Measurements from ENCODE around the gene THRSP.

THRSP gene

DNA sequence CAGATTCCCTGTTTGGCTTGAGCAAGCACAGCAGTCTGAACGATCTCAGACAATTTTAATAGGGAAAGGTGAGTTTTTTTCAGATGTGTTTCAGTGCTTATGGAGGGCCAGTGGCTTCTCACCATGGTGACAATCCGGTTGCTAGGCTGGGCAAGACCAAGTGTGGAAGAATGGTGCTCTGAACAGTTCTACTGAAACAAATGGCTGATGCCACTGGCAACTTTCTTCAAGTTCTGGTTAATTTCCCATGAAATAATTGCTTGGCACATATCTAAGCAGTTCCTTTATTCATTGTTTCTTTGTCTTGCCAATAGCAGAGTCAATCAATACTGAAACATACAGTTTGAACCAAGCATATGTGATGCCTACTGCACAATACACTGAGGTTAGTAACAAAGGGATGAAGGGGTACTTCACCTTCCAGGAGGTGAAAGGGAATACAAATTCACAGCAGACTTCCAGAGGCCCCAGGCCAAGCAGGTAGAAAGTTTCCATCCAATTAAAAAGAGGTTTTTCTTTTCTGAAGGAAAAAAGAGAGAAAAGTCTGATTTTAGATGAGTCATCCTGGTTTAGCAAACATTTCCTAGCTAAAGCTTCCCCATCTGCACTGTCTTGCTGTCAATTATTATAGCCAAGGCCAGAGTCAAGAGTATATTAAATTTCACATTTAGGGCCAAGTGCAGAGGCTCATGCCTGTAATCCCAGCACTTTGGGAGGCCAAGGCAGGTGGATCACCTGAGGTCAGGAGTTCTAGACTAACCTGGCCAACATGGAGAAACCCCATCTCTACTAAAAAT, 37.2 kb downstream of the THRSP start:
- Histone ChIP-seq H2BK12ac (ENCODE audit: low read length in 2 of 2) (no peak overlapping the region), H3K27me3 (ENCODE audit: control insufficient read depth in 1 of 2, insufficient read depth in 1 of 2, low read length in 2 of 2) (no peaks in the 10 kb centered on the region), H3K4me1 (ENCODE audit: control insufficient read depth, insufficient read depth, low read depth, low read length) (peaks cover 2% of the 10 kb centered on the region), H3K18ac (ENCODE audit: low read depth in 1 of 2, low read length in 2 of 2) (no peak overlapping the region), H2BK15ac (ENCODE audit: low read depth, poor library complexity, severe bottlenecking) (no peak overlapping the region), H3K4ac (ENCODE audit: low read depth in 1 of 2, low read length in 2 of 2) (no peak overlapping the region), H3K4me3 (ENCODE audit: insufficient read depth in 1 of 2, low read depth in 1 of 2, low read length in 2 of 2) (no peak overlapping the region), H2BK5ac (ENCODE audit: low read depth, low read length, poor library complexity, severe bottlenecking) (no peak overlapping the region), H4K91ac (ENCODE audit: low read length) (no peak overlapping the region), H3K9ac (ENCODE audit: low read length) (no peak overlapping the region), H3K14ac (ENCODE audit: low read length in 2 of 2) (no peak overlapping the region), H2BK120ac (ENCODE audit: low read depth, low read length) (no peak overlapping the region), H3K36me3 (ENCODE audit: control insufficient read depth in 1 of 2, insufficient read depth in 2 of 2, low read depth in 1 of 2, low read length in 2 of 2) (peaks cover 10 to 55% of the 10 kb centered on the region in 2 experiments), H2AFZ (ENCODE audit: low read depth, low read length) (no peak overlapping the region), H2AK5ac (ENCODE audit: low read length, severe bottlenecking) (peak overlapping the region; percentile 62), H3K9me3 (ENCODE audit: control insufficient read depth, low read length) (no peaks in the 10 kb centered on the region), H3K4me2 (ENCODE audit: low read length, poor library complexity, severe bottlenecking) (no peak overlapping the region), H4K8ac (ENCODE audit: low read length) (no peak overlapping the region), H3K79me1 (replicated peaks; ENCODE audit: low read length, poor library complexity, severe bottlenecking) (no peaks in the 10 kb centered on the region), H3K27ac (ENCODE audit: low read length, poor library complexity, severe bottlenecking) (peak overlapping the region; percentile 45), H3K23ac (ENCODE audit: low read length in 2 of 2) (no peak overlapping the region)
- DNase-seq, result no peak
- 100% methylated on average over 2 of the region's 2 CpGs for WGBS

DNA sequence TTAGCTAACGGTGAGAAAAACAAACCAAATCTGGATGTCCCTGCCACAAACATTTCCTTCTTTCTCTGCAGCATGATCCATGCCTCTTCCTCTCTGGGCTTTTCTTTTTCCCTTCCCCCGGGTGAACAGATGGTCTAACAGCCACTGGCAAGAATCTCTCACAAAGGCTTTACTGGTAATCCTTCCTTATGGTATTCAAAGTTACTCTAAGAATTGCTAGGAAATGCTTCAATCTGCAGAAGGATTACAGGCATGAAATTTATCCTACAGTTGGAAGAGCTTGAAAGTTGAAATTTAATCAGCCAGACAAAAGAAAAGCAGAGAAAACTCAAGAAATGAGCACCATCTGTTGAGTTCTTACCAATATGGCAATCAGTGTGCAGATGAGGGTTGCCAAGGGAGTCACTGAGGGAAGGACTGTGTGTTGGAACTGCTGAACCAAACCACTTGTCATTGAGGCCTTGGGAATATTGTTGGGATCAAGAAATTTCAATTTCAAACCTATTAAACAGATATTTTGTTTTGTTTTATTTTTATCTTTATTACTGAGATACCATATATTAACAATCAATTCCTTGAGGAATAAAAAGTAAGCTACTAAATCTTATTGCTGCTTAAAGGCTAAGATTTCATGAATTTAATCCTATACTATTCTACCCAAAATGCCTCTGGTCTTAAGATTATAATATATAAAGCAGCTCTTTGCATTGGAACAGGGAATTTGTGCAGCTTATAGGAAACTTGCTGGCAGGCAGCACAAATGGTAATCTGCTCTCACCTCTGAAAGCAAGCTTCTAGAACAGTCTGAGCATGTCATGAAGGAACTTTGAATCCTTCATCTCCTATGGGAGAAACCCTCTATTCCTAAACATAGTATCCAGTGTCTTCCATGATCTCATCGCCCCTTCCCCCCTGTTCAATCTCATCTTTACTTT, 45.7 kb downstream of the THRSP start:
- H3K9me3 ChIP-seq (ENCODE audit: control insufficient read depth, low read length), result no peaks in the 10 kb centered on the region
- no peak overlapping the region for H2BK5ac ChIP-seq (ENCODE audit: low read depth, low read length, poor library complexity, severe bottlenecking)
- H4K91ac ChIP-seq (ENCODE audit: low read length), result no peak overlapping the region
- H3K4ac ChIP-seq (ENCODE audit: low read depth in 1 of 2, low read length in 2 of 2), result no peak overlapping the region
- H2BK12ac ChIP-seq (ENCODE audit: low read length in 2 of 2), result no peak overlapping the region
- no peak overlapping the region for H3K9ac ChIP-seq (ENCODE audit: low read length)
- H3K4me2 ChIP-seq (ENCODE audit: low read length, poor library complexity, severe bottlenecking), result no peak overlapping the region
- H2AFZ ChIP-seq (ENCODE audit: low read depth, low read length), result no peak overlapping the region
- no peaks in the 10 kb centered on the region for H3K27me3 ChIP-seq (ENCODE audit: control insufficient read depth in 1 of 2, insufficient read depth in 1 of 2, low read length in 2 of 2)
- H4K8ac ChIP-seq (ENCODE audit: low read length), result no peak overlapping the region
- H3K4me1 ChIP-seq (ENCODE audit: control insufficient read depth, insufficient read depth, low read depth, low read length), result no peaks in the 10 kb centered on the region
- peaks cover 2% of the 10 kb centered on the region for H3K79me1 ChIP-seq (replicated peaks; ENCODE audit: low read length, poor library complexity, severe bottlenecking)
- H2BK15ac ChIP-seq (ENCODE audit: low read depth, poor library complexity, severe bottlenecking), result no peak overlapping the region
- no peak for DNase-seq
- H3K18ac ChIP-seq (ENCODE audit: low read depth in 1 of 2, low read length in 2 of 2), result no peak overlapping the region
- no peak overlapping the region for H3K14ac ChIP-seq (ENCODE audit: low read length in 2 of 2)
- H3K36me3 ChIP-seq (ENCODE audit: control insufficient read depth in 1 of 2, insufficient read depth in 2 of 2, low read depth in 1 of 2, low read length in 2 of 2), result peaks cover 3 to 55% of the 10 kb centered on the region in 2 experiments
- H3K23ac ChIP-seq (ENCODE audit: low read length in 2 of 2), result no peak overlapping the region
- WGBS, result 86% methylated on average over 3 of the region's 3 CpGs
- H3K4me3 ChIP-seq (ENCODE audit: insufficient read depth in 1 of 2, low read depth in 1 of 2, low read length in 2 of 2), result no peak overlapping the region
- no peak overlapping the region for H2AK5ac ChIP-seq (ENCODE audit: low read length, severe bottlenecking)
- H3K27ac ChIP-seq (ENCODE audit: low read length, poor library complexity, severe bottlenecking), result no peak overlapping the region
- H2BK120ac ChIP-seq (ENCODE audit: low read depth, low read length), result no peak overlapping the region

DNA sequence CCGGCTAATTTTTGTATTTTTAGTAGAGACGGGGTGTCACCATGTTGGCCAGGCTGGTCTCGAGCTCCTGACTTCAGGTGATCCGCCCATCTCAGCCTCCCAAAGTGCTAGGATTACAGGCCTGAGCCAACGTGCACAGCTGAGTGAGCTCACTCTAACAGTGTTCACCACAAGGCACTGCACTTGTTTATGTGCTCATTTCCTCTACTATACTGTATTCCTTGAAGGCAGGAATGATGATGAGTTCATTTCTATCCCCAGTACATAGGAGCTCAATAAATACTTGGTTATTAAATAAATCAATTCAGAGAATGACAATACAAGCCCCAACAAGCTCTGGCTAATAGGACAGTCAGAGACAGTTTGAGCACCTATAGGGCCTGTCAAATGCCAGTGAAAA, 46.7 kb downstream of the THRSP start:
- Histone ChIP-seq H3K79me1 (replicated peaks; ENCODE audit: low read length, poor library complexity, severe bottlenecking) (peaks cover 2% of the 10 kb centered on the region), H2BK15ac (ENCODE audit: low read depth, poor library complexity, severe bottlenecking) (no peak overlapping the region), H2BK12ac (ENCODE audit: low read length in 2 of 2) (no peak overlapping the region), H3K9ac (ENCODE audit: low read length) (no peak overlapping the region), H3K27ac (ENCODE audit: low read length, poor library complexity, severe bottlenecking) (no peak overlapping the region), H3K9me3 (ENCODE audit: control insufficient read depth, low read length) (no peaks in the 10 kb centered on the region), H3K14ac (ENCODE audit: low read length in 2 of 2) (no peak overlapping the region), H3K4me2 (ENCODE audit: low read length, poor library complexity, severe bottlenecking) (no peak overlapping the region), H3K4ac (ENCODE audit: low read depth in 1 of 2, low read length in 2 of 2) (no peak overlapping the region), H2AFZ (ENCODE audit: low read depth, low read length) (no peak overlapping the region), H3K18ac (ENCODE audit: low read depth in 1 of 2, low read length in 2 of 2) (no peak overlapping the region), H3K4me1 (ENCODE audit: control insufficient read depth, insufficient read depth, low read depth, low read length) (no peaks in the 10 kb centered on the region), H3K36me3 (ENCODE audit: control insufficient read depth in 1 of 2, insufficient read depth in 2 of 2, low read depth in 1 of 2, low read length in 2 of 2) (peaks cover 3 to 54% of the 10 kb centered on the region in 2 experiments), H2BK5ac (ENCODE audit: low read depth, low read length, poor library complexity, severe bottlenecking) (no peak overlapping the region), H3K27me3 (ENCODE audit: control insufficient read depth in 1 of 2, insufficient read depth in 1 of 2, low read length in 2 of 2) (no peaks in the 10 kb centered on the region), H4K91ac (ENCODE audit: low read length) (no peak overlapping the region), H3K4me3 (ENCODE audit: insufficient read depth in 1 of 2, low read depth in 1 of 2, low read length in 2 of 2) (no peak overlapping the region), H2AK5ac (ENCODE audit: low read length, severe bottlenecking) (no peak overlapping the region), H4K8ac (ENCODE audit: low read length) (no peak overlapping the region), H2BK120ac (ENCODE audit: low read depth, low read length) (no peak overlapping the region), H3K23ac (ENCODE audit: low read length in 2 of 2) (no peak overlapping the region)
- 95% methylated on average over 4 of the region's 5 CpGs for WGBS
- no peak for DNase-seq

DNA sequence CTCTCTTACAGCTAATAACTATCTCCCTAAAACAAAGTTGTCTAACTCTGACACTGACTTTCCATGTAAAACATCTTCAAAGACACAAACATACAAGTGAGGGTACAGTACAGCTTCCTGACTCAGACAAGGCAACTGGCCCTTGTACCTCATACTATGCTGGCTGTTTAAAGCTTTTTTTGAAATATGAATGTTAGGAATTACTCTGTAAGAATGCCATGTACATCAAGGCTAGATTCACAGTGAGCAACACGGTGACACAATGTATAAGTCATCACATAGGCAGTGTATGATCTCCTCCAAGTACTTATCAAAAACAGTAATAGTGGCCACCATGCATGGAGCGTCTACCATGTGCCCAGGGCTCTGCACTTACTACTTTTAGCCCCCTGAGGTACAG, 47.2 kb downstream of the THRSP start:
- Histone ChIP-seq H2AK5ac (ENCODE audit: low read length, severe bottlenecking) (no peak overlapping the region), H3K23ac (ENCODE audit: low read length in 2 of 2) (no peak overlapping the region), H2AFZ (ENCODE audit: low read depth, low read length) (no peak overlapping the region), H3K9me3 (ENCODE audit: control insufficient read depth, low read length) (no peaks in the 10 kb centered on the region), H3K27ac (ENCODE audit: low read length, poor library complexity, severe bottlenecking) (no peak overlapping the region), H2BK15ac (ENCODE audit: low read depth, poor library complexity, severe bottlenecking) (no peak overlapping the region), H3K4me1 (ENCODE audit: control insufficient read depth, insufficient read depth, low read depth, low read length) (no peaks in the 10 kb centered on the region), H2BK12ac (ENCODE audit: low read length in 2 of 2) (no peak overlapping the region), H2BK120ac (ENCODE audit: low read depth, low read length) (no peak overlapping the region), H3K4me3 (ENCODE audit: insufficient read depth in 1 of 2, low read depth in 1 of 2, low read length in 2 of 2) (no peak overlapping the region), H4K8ac (ENCODE audit: low read length) (no peak overlapping the region), H3K27me3 (ENCODE audit: control insufficient read depth in 1 of 2, insufficient read depth in 1 of 2, low read length in 2 of 2) (no peaks in the 10 kb centered on the region), H3K9ac (ENCODE audit: low read length) (no peak overlapping the region), H3K4me2 (ENCODE audit: low read length, poor library complexity, severe bottlenecking) (no peak overlapping the region), H3K36me3 (ENCODE audit: control insufficient read depth in 1 of 2, insufficient read depth in 2 of 2, low read depth in 1 of 2, low read length in 2 of 2) (peaks cover 3 to 54% of the 10 kb centered on the region in 2 experiments), H3K79me1 (replicated peaks; ENCODE audit: low read length, poor library complexity, severe bottlenecking) (peaks cover 2% of the 10 kb centered on the region), H4K91ac (ENCODE audit: low read length) (no peak overlapping the region), H2BK5ac (ENCODE audit: low read depth, low read length, poor library complexity, severe bottlenecking) (no peak overlapping the region), H3K18ac (ENCODE audit: low read depth in 1 of 2, low read length in 2 of 2) (no peak overlapping the region), H3K14ac (ENCODE audit: low read length in 2 of 2) (no peak overlapping the region), H3K4ac (ENCODE audit: low read depth in 1 of 2, low read length in 2 of 2) (no peak overlapping the region)
- WGBS, result 98% methylated on average over 2 of the region's 2 CpGs
- no peak for DNase-seq

Measured in mesenchymal stem cell (in vitro differentiated cells and primary cell).